Ishikawa (cell line): ENCODE data around the gene ARL4D.

ENCODE experiments used
- CEBPB ChIP-seq: IDR thresholded peaks from 2 replicates; pipeline ENCODE4 v1.6.1; 2012
- CREB1 ChIP-seq: IDR thresholded peaks from 2 replicates; pipeline ENCODE4 v1.6.1; 2012; ENCODE audit warnings: low read depth
- EGR1 ChIP-seq: IDR thresholded peaks from 2 replicates; pipeline ENCODE4 v1.6.1; 2012
- EP300 ChIP-seq: IDR thresholded peaks from 2 replicates; pipeline ENCODE4 v1.6.1; 2012; ENCODE audit warnings: borderline replicate concordance
- FOXM1 ChIP-seq: IDR thresholded peaks from 2 replicates; pipeline ENCODE4 v1.6.1; 2012; ENCODE audit warnings: low read depth, borderline replicate concordance
- MAX ChIP-seq: IDR thresholded peaks from 2 replicates; pipeline ENCODE4 v1.6.1; 2012
- NFIC ChIP-seq: IDR thresholded peaks from 2 replicates; pipeline ENCODE4 v1.6.1; 2012
- RAD21 ChIP-seq: IDR thresholded peaks from 2 replicates; pipeline ENCODE4 v1.6.1; 2012; ENCODE audit warnings: low read depth
- REST ChIP-seq: IDR thresholded peaks from 2 replicates; pipeline ENCODE4 v1.6.1; 2012; ENCODE audit warnings: low read depth, mild to moderate bottlenecking
- TAF1 ChIP-seq: IDR thresholded peaks from 2 replicates; pipeline ENCODE4 v1.6.1; 2012; ENCODE audit warnings: low read depth, mild to moderate bottlenecking
- TCF12 ChIP-seq: IDR thresholded peaks from 2 replicates; pipeline ENCODE4 v1.6.1; 2012; ENCODE audit warnings: low read depth
- TEAD4 ChIP-seq: IDR thresholded peaks from 2 replicates; pipeline ENCODE4 v1.6.1; 2012
- USF1 ChIP-seq: IDR thresholded peaks from 2 replicates; pipeline ENCODE4 v1.6.1; 2012
- YY1 ChIP-seq: IDR thresholded peaks from 2 replicates; pipeline ENCODE4 v1.6.1; 2012; ENCODE audit warnings: low read depth
- ZBTB7A ChIP-seq: IDR thresholded peaks from 2 replicates; pipeline ENCODE4 v1.6.1; 2012; ENCODE audit warnings: low read depth

The ARL4D gene

GRCh38 chr17:43351691-43352090 lies 47.1 kb upstream of the ARL4D start:
- no peak for TF ChIP-seq CEBPB

- TF ChIP-seq REST (no peak), RAD21 (no peak), CREB1 (no peak), FOXM1 (no peak), TAF1 (no peak)
Observed at GRCh38 chr17:43352579-43353331, 46.0 kb upstream of the ARL4D start.

- no peak for TF ChIP-seq USF1
- no peak for TF ChIP-seq CEBPB
- no peak for TF ChIP-seq TEAD4
- TF ChIP-seq MAX = no peak
- TF ChIP-seq CREB1 = no peak
- no peak for TF ChIP-seq REST
- TF ChIP-seq ZBTB7A = no peak
- TF ChIP-seq TCF12 = no peak
- no peak for TF ChIP-seq RAD21
- no peak for TF ChIP-seq TAF1
- no peak for TF ChIP-seq NFIC
- TF ChIP-seq FOXM1 = no peak
Observed at GRCh38 chr17:43353393-43353792, 45.4 kb upstream of the ARL4D start.

GRCh38 chr17:43354371-43354770 lies 44.4 kb upstream of the ARL4D start:
- TF ChIP-seq CREB1 (no peak), TCF12 (no peak), EP300 (no peak), RAD21 (no peak), MAX (no peak), YY1 (no peak), CEBPB (no peak), USF1 (no peak), ZBTB7A (no peak), FOXM1 (no peak), TEAD4 (no peak)

- TF ChIP-seq EP300 = no peak
- TF ChIP-seq MAX = no peak
- TF ChIP-seq EGR1 = no peak
- TF ChIP-seq YY1 = no peak
- TF ChIP-seq ZBTB7A = no peak
- no peak for TF ChIP-seq NFIC
Observed at GRCh38 chr17:43356450-43356849, 42.3 kb upstream of the ARL4D start.

GRCh38 chr17:43356999-43357398 lies 41.8 kb upstream of the ARL4D start:
- TF ChIP-seq TCF12 (no peak), TEAD4 (peak; percentile 61; the same call in 1 of the 2 replicates)

- TF ChIP-seq EGR1 = no peak
- no peak for TF ChIP-seq YY1
- TF ChIP-seq TAF1 = no peak
- no peak for TF ChIP-seq USF1
- no peak for TF ChIP-seq MAX
- no peak for TF ChIP-seq NFIC
- TF ChIP-seq FOXM1 = no peak
- no peak for TF ChIP-seq RAD21
- no peak for TF ChIP-seq TEAD4
- TF ChIP-seq TCF12 = no peak
- no peak for TF ChIP-seq EP300
- no peak for TF ChIP-seq ZBTB7A
Observed at GRCh38 chr17:43359469-43360110, 39.2 kb upstream of the ARL4D start.
